Iris pigment epithelial cell (primary cell): ENCODE data around the gene C11orf21.

Experiments
- DNase-seq: peaks from one replicate; pipeline ENCODE4 v3.0.0-alpha.2; 2011; ENCODE audit warnings: low read depth

C11orf21 gene

GRCh38 chr11:2260491-2261364 lies 41.0 kb downstream of the C11orf21 start:
- DNase-seq: no peak

GRCh38 chr11:2259897-2260451 lies 41.7 kb downstream of the C11orf21 start:
- no peak for DNase-seq

GRCh38 chr11:2259466-2259830 lies 42.3 kb downstream of the C11orf21 start:
- DNase-seq: no peak

GRCh38 chr11:2258501-2259465 lies 42.9 kb downstream of the C11orf21 start:
- DNase-seq: no peak

- DNase-seq: no peak
Measured at GRCh38 chr11:2256951-2257700, 44.6 kb downstream of the C11orf21 start.

GRCh38 chr11:2256293-2256913 lies 45.3 kb downstream of the C11orf21 start:
- no peak for DNase-seq

- DNase-seq: no peak
Measured at GRCh38 chr11:2252018-2252417, 49.7 kb downstream of the C11orf21 start.

- DNase-seq: no peak
Measured at GRCh38 chr11:2251138-2251537, 50.6 kb downstream of the C11orf21 start.

- no peak for DNase-seq
Measured at GRCh38 chr11:2250485-2250884, 51.2 kb downstream of the C11orf21 start.

GRCh38 chr11:2250041-2250440 lies 51.7 kb downstream of the C11orf21 start:
- no peak for DNase-seq

GRCh38 chr11:2249189-2249916 lies 52.4 kb downstream of the C11orf21 start:
- DNase-seq: no peak

GRCh38 chr11:2248762-2249161 lies 53.0 kb downstream of the C11orf21 start:
- no peak for DNase-seq

- no peak for DNase-seq
Measured at GRCh38 chr11:2248242-2248641, 53.5 kb downstream of the C11orf21 start.

- no peak for DNase-seq
Measured at GRCh38 chr11:2247496-2247895, 54.2 kb downstream of the C11orf21 start.
